MM.1S (cell line): ENCODE data around the gene ZNF787.

ENCODE experiments used
- CTCF ChIP-seq: fragments of 300-600 bp; sonication (generic); IDR thresholded peaks from 2 replicates; pipeline ENCODE4 v1.5.1; 2016; ENCODE audit warnings: antibody characterized with exemption, low read length, mixed read lengths
- EZH2 ChIP-seq: fragments of 300-600 bp; sonication (generic); optimal IDR thresholded peaks from 2 replicates; pipeline ENCODE3; 2017; ENCODE audit warnings: low read depth, mild to moderate bottlenecking, antibody characterized with exemption, low read length, mixed read lengths

DNA sequence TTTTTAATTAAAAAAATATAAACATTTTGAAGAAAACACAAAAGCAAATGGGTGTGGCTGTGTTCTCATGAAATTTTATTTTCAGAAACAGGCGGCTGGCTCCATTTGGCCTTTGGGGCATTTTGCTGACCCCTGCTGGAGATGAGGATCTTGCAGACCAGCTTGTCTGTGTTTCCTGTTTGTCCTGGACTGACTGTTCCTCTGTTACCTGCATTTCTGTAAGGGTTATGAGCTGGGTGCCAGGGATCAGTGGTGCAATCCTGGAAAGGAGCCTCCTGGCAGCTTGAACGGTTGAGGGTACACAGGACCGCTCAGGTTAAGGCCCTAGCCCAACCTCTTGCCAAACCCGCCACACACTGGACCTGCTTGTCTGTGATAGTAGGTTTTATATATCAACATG is 49.9 kb downstream of the ZNF787 start:
- TF ChIP-seq CTCF: peak; percentile 20
- no peak for TF ChIP-seq EZH2
